GM12878 (cell line): ENCODE results near the gene R3HDM2. TPM values are rescaled to one million over a fixed set of nuclear protein-coding genes. Genes with fewer than 3 reads are reported as not detected.

Source experiments
- ATAC-seq: fragments of 200-7000 bp; cut with Tn5 transposase; 3 replicates; pipeline ENCODE4 v1.9.1; 2020; ENCODE audit warnings: mild to moderate bottlenecking, moderate library complexity
- BruUV-seq: library from RNA; stranded (reverse); fragments of 400-500 nt; replicated peaks from 2 replicates; lab custom pipeline; 2021; lab: Mats Ljungman, UMichigan
- CTCF ChIA-PET: fragments of 300-600 bp; sonication (Branson Sonifier 250); formaldehyde crosslinking; extraction: SDS; loops from one replicate; lab custom pipeline; 2021; ENCODE audit warnings: inconsistent platforms; lab: Yijun Ruan, JAX
- POLR2A ChIA-PET: fragments of 350-600 bp; formaldehyde crosslinking; extraction: SDS; loops from one replicate; lab custom pipeline; 2021; ENCODE audit warnings: inconsistent platforms; lab: Charles Lee
- RAD21 ChIA-PET: fragments of 300-600 bp; sonication (Branson Sonifier 250); formaldehyde crosslinking; loops from one replicate; lab custom pipeline; 2023; ENCODE audit warnings: antibody characterized with exemption; ENCODE audit not compliant: unreplicated experiment; lab: Charles Lee
- SMC1A ChIA-PET: fragments of 300-600 bp; sonication (Branson Sonifier 250); formaldehyde crosslinking; loops from one replicate; lab custom pipeline; 2023; ENCODE audit not compliant: unreplicated experiment, uncharacterized antibody; lab: Charles Lee
- DNase-seq: peaks from one replicate; pipeline ENCODE4 v3.0.0-alpha.2; 2011; ENCODE audit warnings: low read depth, low spot score
- FAIRE-seq: peaks from 3 replicates; lab custom pipeline; 2011; peaks lifted over from hg19 to GRCh38; lab: Jason Lieb, UNC
- H2AFZ ChIP-seq: 2 replicates; pipeline ENCODE4 v1.6.0; 2011; ENCODE audit warnings: low read depth, low read length, control low read depth; ENCODE audit not compliant: control insufficient read depth
- H3K27ac ChIP-seq: 2 replicates; pipeline ENCODE4 v1.5.1; 2011; ENCODE audit warnings: control low read depth; ENCODE audit not compliant: control insufficient read depth, insufficient read depth
- H3K27me3 ChIP-seq, 2 experiments: replicated peaks in 1 of 2; 2 replicates each; pipeline versions ENCODE4 v1.6.0 to v1.6.1; 2011; ENCODE audit warnings: low read length in 1 of 2; ENCODE audit not compliant: control insufficient read depth in 2 of 2, insufficient read depth in 2 of 2
- H3K36me3 ChIP-seq, 2 experiments: 2 replicates each; pipeline ENCODE4 v1.5.1; 2011; ENCODE audit warnings: low read length in 1 of 2; ENCODE audit not compliant: control insufficient read depth in 2 of 2, insufficient read depth in 2 of 2
- H3K4me1 ChIP-seq: 2 replicates; pipeline ENCODE4 v1.6.1; 2011; ENCODE audit warnings: mild to moderate bottlenecking, low read length, moderate library complexity, mixed read lengths; ENCODE audit not compliant: control insufficient read depth, insufficient read depth
- H3K4me2 ChIP-seq: 2 replicates; pipeline ENCODE4 v1.6.0; 2011; ENCODE audit warnings: control low read depth; ENCODE audit not compliant: control insufficient read depth, insufficient read depth
- H3K4me3 ChIP-seq: fragments of 200-600 bp; sonication (generic); 2 replicates; pipeline ENCODE4 v1.5.1; 2016
- H3K79me2 ChIP-seq: 2 replicates; pipeline ENCODE4 v1.6.0; 2011; ENCODE audit warnings: low read length; ENCODE audit not compliant: control insufficient read depth, insufficient read depth
- H3K9ac ChIP-seq: 2 replicates; pipeline ENCODE4 v1.8.0; 2011; ENCODE audit warnings: low read length, control low read depth, mixed read lengths; ENCODE audit not compliant: control insufficient read depth, insufficient read depth
- H3K9me3 ChIP-seq: replicated peaks from 3 replicates; pipeline ENCODE4 v1.5.1; 2011; ENCODE audit warnings: mild to moderate bottlenecking, low read length; ENCODE audit not compliant: control insufficient read depth, insufficient read depth
- H4K20me1 ChIP-seq: 2 replicates; pipeline ENCODE4 v1.6.0; 2011; ENCODE audit not compliant: control insufficient read depth, insufficient read depth
- BHLHE40 ChIP-seq, 2 experiments: fragments of 450-650 bp in 1 of 2; IDR thresholded peaks; 2 replicates each; pipeline ENCODE4 v1.6.1; 2011 to 2017; ENCODE audit warnings: low read depth in 2 of 2, borderline replicate concordance in 1 of 2, improper control_type of control experiment in 1 of 2, low read length in 1 of 2, mild to moderate bottlenecking in 1 of 2
- CBFB ChIP-seq: IDR thresholded peaks from 2 replicates; pipeline ENCODE4 v1.6.1; 2016; ENCODE audit warnings: antibody characterized with exemption, low read depth
- IRF3 ChIP-seq: fragments of 450-650 bp; IDR thresholded peaks from 2 replicates; pipeline ENCODE4 v1.6.1; 2014; ENCODE audit warnings: mild to moderate bottlenecking
- MTA3 ChIP-seq: IDR thresholded peaks from 2 replicates; pipeline ENCODE4 v1.6.1; 2012; ENCODE audit warnings: low read length, inconsistent platforms, borderline replicate concordance
- RELB ChIP-seq: fragments of 450-650 bp; IDR thresholded peaks from 2 replicates; pipeline ENCODE4 v1.6.1; 2017; ENCODE audit warnings: low read depth, mild to moderate bottlenecking, moderate library complexity
- SP1 ChIP-seq: IDR thresholded peaks from one replicate; pipeline ENCODE4 v1.6.1; 2011; ENCODE audit warnings: low read depth, low read length
- ZNF24 ChIP-seq: fragments of 450-650 bp; IDR thresholded peaks from 2 replicates; pipeline ENCODE4 v1.6.1; 2017; ENCODE audit warnings: antibody characterized with exemption, mild to moderate bottlenecking
- ZZZ3 ChIP-seq: IDR thresholded peaks from 2 replicates; pipeline ENCODE4 v1.6.1; 2011; ENCODE audit warnings: low read depth; ENCODE audit not compliant: control insufficient read depth, insufficient read length
- WGBS: methylation state at CpG from one replicate; pipeline ENCODE4 v1.1.6; 2016; ENCODE audit warnings: low lambda C conversion rate; ENCODE audit not compliant: insufficient replicate concordance, insufficient coverage; ENCODE audit errors: missing lambda C conversion rate; 5-methylcytosine and 5-hydroxymethylcytosine counted together
- in situ Hi-C: fragments of 300-500 bp; cut with MboI; formaldehyde crosslinking; loops from 9 replicates; pipeline ENCODE4 v1.14.3; 2018; ENCODE audit warnings: mixed read lengths
- intact Hi-C: fragments of 100-400 bp; cut with micrococcal nuclease; formaldehyde crosslinking; loops from one replicate; pipeline ENCODE4 v1.14.2; 2022; ENCODE audit not compliant: unreplicated experiment
- polyA plus RNA-seq, 11 experiments: library from polyadenylated mRNA; depleted of rRNA in 4 of 11; unstranded in 6 of 11; stranded (reverse) in 5 of 11; fragments of >200 nt; fragmentation: Nextera tagmentation in 4 of 11; fragmentation: Illumina TruSeq in 1 of 11; extraction: Ambion mirVana in 4 of 11; extraction: Trizol in 1 of 11; gene quantifications; 1 replicate in 1 of 11; 2 replicates in 10 of 11; pipeline versions ENCODE4 v1.2.1 to v1.2.3, GENCODE V29; 2011 to 2016; ENCODE audit warnings: inconsistent platforms in 2 of 11, missing spikeins in 2 of 11, low read depth in 1 of 11
- total RNA-seq, 4 experiments: library from RNA; depleted of rRNA in 3 of 4; stranded (reverse); fragments of >200 nt in 3 of 4; fragmentation: Illumina TruSeq in 1 of 4; extraction: Trizol in 1 of 4; gene quantifications; 2 replicates each; pipeline versions ENCODE4 v1.2.1 to v1.2.3, GENCODE V29; 2013 to 2021

R3HDM2 gene
- total and polyA plus RNA-seq, 10 of the 15 experiments (the other 5 are each of a cell fraction or from before 2014, with no cell fraction given) = 4.6 to 26.1 (median 11.2) TPM

- peak overlapping the region; percentile 85 for H3K27ac ChIP-seq
- WGBS = 61% methylated on average over 67 of the region's 84 CpGs
- H3K9me3 ChIP-seq = no peaks in the 10 kb centered on the region
- no TSS peak for BruUV-seq
- H2AFZ ChIP-seq = peak overlapping the region; percentile 80
- in situ Hi-C loops = no loop called here
- peak; percentile 8 for ATAC-seq
- H3K4me2 ChIP-seq = peak overlapping the region; percentile 99
- TF ChIP-seq SP1 = peak; percentile 3
- no peak for TF ChIP-seq CBFB
- TF ChIP-seq BHLHE40 (IDR thresholded peaks at IDR 0.05; ENCODE audit: borderline replicate concordance in 1 of 2, low read depth in 2 of 2, low read length in 1 of 2) = peak; percentile 79 to 96
- TF ChIP-seq, all 136 proteins: peak for 2
- Histone ChIP-seq H3K4me1 (peaks cover 31% of the 10 kb centered on the region), H3K79me2 (peaks cover 44% of the 10 kb centered on the region), H3K27me3 (no peaks in the 10 kb centered on the region), H4K20me1 (no peaks in the 10 kb centered on the region), H3K36me3 (peaks cover 1 to 25% of the 10 kb centered on the region in 2 experiments), H3K4me3 (peak overlapping the region; percentile 92), H3K9ac (peak overlapping the region; percentile 74)
- SMC1A ChIA-PET = interaction anchor here (2.2 kb wide), 3 partner anchors 13 to 49 kb away, joined by 9 to 18 read pairs (median 10); partner anchors contain the start of gene GLI1
- POLR2A ChIA-PET = interaction anchor here (0.7 to 2.5 kb wide), 9 partner anchors 9 to 246 kb away, joined by 3 to 16 read pairs (median 6); partner anchors contain the start of genes DCTN2, DDIT3, INHBE and SHMT2
- DNase-seq = no peak
- FAIRE-seq = no peak
- intact Hi-C loops = loop anchor here (5.0 to 10.0 kb wide), 2 partner anchors 47 to 279 kb away; partner anchors contain the start of genes CDK4, DDIT3, MARCHF9 and MBD6
- CTCF ChIA-PET = interaction anchor here (0.5 to 8.1 kb wide), 9 partner anchors 10 to 233 kb away, joined by 3 to 114 read pairs (median 9); partner anchors contain the start of genes DDIT3, GLI1 and INHBE
- RAD21 ChIA-PET = interaction anchor here (1.0 kb wide), 1 partner anchor 99 kb away, joined by 3 read pairs; no protein-coding TSS in a partner anchor
These were observed 44.7 kb upstream of the R3HDM2 start for GRCh38 chr12:57475271-57476161.

GRCh38 chr12:57474862-57475261 lies 44.0 kb upstream of the R3HDM2 start:
- peaks cover 24% of the 10 kb centered on the region for H3K4me1 ChIP-seq
- SMC1A ChIA-PET = no interaction called here
- no TSS peak for BruUV-seq
- TF ChIP-seq MTA3 = no peak
- TF ChIP-seq ZZZ3 = no peak
- no peak for TF ChIP-seq IRF3
- no peak for TF ChIP-seq ZNF24
- TF ChIP-seq BHLHE40 (IDR thresholded peaks at IDR 0.05; ENCODE audit: borderline replicate concordance in 1 of 2, low read depth in 2 of 2, low read length in 1 of 2) = no peak
- TF ChIP-seq RELB = no peak

More at GRCh38 chr12:57474862-57475261, 44.0 kb upstream of the R3HDM2 start:
- CTCF ChIA-PET = interaction anchor here (0.6 to 8.1 kb wide), 5 partner anchors 9 to 144 kb away, joined by 3 to 114 read pairs (median 4); partner anchors contain the start of gene GLI1
- POLR2A ChIA-PET = interaction anchor here (0.6 to 1.3 kb wide), 4 partner anchors 8 to 20 kb away, joined by 3 read pairs; partner anchors contain the start of gene INHBE
- ATAC-seq (no peak), FAIRE-seq (no peak), DNase-seq (no peak)
- Histone ChIP-seq H3K4me3 (no peak overlapping the region), H4K20me1 (no peaks in the 10 kb centered on the region), H3K9ac (no peak overlapping the region), H3K36me3 (peaks cover 1 to 25% of the 10 kb centered on the region in 2 experiments), H3K27ac (no peak overlapping the region), H3K79me2 (peaks cover 44% of the 10 kb centered on the region), H3K4me2 (peak overlapping the region; percentile 31), H3K27me3 (no peaks in the 10 kb centered on the region), H3K9me3 (no peaks in the 10 kb centered on the region), H2AFZ (no peak overlapping the region)
- RAD21 ChIA-PET = no interaction called here
- in situ Hi-C loops = no loop called here
- intact Hi-C loops = loop anchor here (5.0 to 10.0 kb wide), 2 partner anchors 47 to 280 kb away; partner anchors contain the start of genes CDK4, DDIT3, MARCHF9 and MBD6
- WGBS = 96% methylated on average over 7 of the region's 7 CpGs
